Globus pallidus (tissue), 1 donor: ENCODE measurements around the gene TNFAIP2.
A peak's percentile ranks its signal among the peaks of the same experiment; 100 is the strongest.
"Not testable (repeated sequence)": the region's sequence is repeated elsewhere in the genome, so short reads cannot be mapped to it uniquely, and the experiment has no call there.

Experiments used
- DNase-seq: peaks from one replicate; pipeline ENCODE4 v3.0.0-alpha.2; 2015; ENCODE audit warnings: low spot score

Gene TNFAIP2

DNA sequence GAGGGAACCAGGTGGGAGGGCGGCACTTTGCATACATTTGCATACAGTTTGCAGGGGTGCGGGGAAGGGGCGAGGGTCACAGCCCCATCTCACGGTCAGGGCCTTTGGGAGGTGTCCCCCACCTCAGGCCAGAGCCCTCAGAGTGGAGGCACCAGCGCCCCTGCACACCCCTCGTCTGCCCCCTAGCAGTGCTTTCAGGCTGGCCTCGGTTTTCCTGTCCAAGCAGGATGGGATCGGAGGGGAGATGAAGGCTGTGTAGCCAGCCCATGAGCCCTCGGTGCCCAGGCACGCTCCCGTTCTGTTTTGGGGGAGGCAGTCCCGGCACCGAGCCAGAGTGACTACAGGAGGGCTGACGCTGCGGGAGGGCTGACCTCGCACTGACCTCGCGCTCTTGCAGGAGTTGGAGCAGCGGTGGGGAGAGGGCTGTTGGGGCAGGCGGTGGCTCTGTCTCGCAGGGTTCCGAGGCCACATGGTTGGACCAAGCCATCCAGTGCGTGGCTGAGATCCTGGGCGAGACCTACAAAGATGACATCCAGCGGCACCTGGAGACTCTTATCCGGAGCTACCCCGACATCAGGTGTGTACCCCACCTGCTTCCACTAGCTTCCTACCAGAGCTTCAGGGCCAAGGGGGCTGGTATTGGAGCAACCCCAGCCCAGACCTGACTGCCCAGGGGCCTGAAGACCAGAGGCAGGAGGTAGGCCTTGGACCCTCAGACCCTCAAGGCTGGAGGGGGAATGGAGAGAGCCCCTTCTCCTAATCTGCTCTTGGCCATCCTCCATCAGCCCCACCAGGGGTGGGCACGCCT is 15.1 kb upstream of the TNFAIP2 start:
- no peak for DNase-seq

DNA sequence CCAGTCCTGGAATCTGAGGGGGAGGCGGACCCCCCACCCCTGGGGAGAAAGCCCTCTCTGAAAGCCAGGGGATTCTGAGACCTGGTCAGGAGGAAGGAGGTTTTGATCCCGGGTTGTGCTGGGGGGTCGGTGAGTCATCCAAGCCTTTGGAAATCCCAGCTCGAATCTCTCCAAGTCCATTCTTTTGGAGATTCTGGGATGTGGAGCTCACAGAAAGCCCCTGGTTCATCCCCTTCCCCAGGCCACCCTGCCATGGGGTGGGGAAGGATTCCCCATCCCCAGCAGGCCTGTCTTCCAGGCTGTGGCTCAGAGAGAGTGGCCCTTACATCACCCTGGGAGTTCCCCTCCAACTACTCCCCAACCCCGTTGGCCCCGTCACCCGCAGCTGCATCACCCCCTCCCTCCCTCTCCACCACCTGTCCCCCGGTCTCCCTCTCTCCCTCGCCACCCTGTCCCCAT is 14.5 kb upstream of the TNFAIP2 start:
- no peak for DNase-seq

DNA sequence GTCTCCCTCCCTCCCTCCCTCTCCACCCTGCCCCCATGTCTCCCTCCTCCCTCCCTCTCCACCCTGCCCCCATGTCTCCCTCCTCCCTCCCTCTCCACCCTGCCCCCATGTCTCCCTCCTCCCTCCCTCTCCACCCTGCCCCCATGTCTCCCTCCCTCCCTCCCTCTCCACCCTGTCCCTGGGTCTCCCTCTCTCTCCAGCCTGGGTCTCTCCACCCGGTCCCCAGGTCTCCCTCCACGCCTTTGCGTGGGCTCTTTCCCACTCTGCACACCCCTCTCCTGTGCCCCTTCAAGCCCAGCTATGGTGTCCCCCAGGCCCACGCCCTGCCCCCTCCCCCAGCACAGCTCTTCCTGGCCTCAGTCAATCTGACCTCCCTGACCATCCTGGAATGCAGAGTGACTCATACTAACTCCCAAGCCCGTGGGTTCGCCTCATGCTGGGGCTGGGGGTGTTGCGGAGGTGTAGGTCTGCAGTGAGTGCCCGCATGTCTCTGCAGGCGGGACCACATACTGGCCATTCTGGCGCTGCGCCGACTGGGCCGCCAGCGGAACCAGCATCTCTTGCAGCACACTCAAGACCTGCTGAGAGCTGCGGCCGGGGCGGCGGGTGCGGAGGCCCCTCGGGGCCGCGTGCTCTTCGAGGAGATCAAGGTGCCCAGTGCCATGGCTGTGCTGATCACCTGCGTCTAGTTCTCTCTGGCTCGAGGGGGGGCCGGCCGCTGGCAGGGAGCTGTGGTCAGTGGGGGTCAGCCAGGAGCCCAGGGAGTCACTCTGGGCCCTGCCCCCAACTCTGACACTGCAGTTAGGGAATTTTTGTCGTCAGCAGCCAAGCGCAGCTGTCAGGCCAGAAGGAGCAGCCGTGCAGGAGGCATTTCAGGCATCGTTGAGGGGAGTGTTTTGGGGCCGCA is 13.5 kb upstream of the TNFAIP2 start:
- no peak for DNase-seq

DNA sequence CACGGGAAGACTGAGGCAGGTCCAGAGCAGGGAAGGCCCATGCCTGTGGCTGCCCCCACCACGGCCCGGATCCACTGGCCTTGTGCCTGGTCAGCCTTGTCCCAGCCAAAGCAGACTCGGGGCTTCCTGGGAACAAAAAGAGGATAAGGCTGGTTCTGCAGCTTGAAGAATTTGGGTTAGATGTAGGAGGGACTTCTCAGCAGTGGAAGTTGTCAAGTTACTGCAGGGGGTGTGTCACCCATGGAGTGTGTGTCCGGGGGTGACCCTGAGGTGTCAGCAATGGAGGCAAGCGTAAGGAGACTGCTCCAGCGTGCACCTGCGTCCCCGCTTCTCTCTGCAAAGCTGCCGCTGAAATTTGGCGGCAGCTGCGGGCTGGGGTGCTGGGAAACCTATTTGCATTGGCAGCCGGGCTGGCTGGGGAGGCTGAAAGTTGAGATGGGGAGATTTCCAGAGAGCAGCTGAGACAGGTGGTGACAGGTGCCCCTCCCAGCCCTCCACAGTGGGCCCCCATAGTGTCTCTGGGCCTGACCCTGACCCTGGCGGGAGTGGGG is 12.5 kb upstream of the TNFAIP2 start:
- DNase-seq: no peak

DNA sequence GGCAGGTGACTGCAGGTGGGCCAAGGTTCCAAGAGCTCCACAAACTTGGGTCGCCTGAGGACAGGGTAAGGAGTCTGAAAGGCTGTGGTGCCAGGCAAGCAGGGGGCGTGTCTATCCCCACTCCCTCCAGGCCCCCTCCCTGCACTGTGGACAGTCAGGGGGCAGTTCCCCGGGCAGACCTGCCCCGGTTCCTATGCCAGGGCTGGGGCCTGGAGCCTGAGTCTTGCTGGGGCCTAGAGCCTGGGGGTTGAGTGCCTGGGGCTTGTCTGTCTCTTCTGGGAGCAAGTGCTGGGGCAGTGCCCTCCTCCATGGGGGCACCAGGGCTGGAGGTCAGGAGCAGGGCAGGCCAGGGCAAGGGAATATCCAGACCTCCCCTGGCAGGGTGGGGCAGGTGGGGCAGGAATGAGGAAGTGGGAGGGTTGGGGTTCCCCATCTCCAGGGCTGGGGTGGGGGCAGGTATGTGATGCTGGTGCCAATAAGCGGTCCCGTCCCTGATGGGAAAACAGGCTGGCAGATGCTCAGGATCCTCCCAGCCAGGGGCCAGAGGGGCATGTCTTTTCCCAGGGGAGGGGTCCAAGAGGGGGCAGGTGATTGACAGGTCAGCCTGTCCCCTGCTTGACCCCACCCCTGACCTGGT is 11.9 kb upstream of the TNFAIP2 start:
- no peak for DNase-seq

DNA sequence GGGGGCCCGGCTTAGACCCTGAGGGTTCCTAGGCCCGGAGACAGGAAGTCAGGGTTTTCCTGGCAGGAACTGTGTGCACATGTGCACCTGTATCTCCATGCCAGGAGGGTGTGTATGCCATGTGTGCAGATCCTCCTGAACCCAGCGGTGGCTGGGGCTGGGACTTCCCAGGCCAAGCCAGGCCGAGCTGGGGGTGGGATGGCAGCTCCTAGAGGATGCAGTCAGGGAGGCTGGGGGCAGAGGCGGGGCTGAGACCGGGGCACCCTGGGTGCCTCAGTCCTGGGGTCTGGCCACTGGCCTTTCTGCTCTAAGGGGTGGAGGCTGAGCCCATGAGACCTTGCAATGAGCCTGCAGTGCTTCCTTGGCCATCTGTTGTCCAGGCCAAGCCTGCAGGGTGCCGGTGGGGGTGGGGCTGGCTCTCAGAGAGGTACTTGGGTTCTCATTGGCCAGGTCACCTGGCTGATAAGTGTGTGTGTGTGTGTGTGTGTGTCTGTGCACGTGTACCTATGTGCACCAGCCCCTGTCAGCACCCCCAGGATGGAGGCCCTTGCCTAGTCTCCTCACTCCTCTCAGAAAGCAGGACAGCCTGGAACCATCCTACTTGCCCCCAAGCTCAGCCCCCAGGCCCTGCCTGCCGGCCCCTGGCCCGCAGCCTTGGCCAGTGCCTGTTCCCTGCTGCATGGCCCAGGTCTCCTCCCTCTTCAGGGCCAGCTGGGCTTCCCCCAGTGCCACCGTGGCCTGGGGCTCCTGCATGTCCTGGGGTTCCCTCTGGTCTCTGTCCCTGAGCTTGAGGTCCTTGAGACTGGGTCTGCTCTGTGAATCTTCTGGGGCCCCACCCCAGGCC is 10.6 kb upstream of the TNFAIP2 start:
- no peak for DNase-seq

DNA sequence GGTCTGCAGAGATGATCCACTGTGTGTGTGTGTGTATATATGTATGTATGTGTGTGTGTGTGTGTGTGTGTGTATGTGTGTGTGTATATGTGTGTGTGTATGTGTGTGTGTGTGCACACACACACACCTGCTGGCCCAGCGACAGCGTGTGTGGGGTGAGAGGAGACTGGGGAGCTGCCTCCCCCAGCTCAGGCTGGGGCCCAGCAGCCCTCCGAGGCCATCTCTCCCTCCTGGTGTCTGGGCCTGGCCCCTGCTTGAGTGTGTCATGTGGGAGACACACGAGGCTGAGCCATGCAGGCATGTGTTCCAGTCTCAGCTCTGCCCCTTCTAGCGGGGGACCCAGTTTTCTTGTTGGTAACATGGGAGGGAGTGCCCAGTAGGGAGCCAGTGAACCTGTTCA is 10.0 kb upstream of the TNFAIP2 start:
- no peak for DNase-seq

DNA sequence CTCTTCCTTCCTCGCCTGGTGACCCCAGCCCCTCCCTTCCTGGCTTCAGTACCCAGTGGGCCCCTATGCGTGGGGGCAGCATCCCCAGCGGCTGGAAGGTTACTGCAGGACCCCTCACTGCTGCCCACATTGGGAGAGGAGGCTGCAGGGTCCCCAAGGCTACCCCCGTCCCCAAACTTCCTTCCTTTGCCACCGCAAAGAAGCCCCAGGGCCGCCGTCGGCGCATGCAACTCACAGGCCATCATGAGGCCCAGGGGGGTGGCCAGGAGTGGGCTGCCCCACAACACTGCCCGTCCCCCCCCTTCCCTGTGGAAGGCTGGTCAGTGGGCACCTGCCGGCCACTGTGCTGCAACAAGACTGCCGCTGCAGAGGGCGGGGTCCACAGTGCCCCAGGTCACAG is 9.5 kb upstream of the TNFAIP2 start:
- no peak for DNase-seq

DNA sequence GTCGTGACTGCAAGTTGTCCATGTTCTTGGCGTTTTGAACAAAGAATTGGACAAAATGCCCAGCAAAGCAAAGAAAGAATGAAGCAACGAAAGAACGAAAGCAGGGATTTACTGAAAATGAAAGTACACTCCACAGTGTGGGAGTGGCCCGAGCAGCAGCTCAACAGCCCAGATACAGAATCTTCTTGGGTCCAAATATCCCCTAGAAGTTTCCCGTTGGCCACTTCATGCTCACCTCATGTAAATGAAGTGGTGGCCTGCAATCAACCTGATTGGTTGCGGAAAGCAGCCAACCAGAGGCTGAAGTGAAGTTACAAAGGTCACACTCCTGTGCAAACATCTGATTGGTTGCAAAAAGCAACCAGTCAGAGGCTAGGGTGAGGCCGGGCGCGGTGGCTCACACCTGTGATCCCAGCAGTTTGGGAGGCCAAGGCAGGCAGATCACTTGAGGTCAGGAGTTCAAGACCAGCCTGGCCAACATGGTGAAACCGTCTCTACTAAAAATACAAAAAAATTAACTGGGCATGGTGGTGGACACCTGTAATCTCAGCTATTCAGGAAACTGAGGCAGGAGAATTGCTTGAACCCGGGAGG is 8.1 kb upstream of the TNFAIP2 start:
- not testable (repeated sequence) for DNase-seq

DNA sequence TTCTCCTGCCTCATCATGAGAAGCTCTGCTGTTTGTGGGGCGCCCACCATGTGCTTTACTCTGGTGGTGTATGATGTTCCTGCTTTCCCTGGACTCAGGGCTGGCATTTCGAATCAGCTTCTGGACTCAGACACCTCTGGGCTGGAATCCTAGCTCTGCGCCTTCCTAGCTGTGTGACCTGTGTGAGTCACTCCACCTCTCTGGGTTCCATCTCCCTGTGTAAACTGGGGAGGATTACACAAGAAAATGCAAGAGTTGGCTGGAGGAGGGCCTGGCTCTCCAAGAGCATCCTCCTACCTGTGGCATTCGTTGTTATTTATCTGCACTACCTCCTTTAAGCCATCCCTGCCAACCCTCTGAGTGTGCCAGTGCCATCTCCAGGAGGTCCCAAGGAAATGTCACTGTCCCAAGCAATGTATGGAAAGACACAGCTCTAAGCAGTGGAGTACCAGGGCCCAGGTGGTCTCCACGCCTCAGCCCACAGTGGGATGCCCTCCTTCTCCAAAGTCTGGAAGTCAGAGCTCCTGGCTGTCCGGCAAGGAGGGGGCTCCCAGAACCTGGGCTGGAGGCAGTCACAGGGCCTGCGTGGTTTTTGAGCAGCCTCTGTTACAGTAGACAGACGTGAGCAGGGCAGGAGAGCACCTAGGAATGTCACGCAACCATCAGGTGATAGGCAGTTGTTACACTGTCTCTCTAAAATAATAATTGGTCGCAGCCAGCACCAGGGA is 7.3 kb upstream of the TNFAIP2 start:
- DNase-seq: no peak

DNA sequence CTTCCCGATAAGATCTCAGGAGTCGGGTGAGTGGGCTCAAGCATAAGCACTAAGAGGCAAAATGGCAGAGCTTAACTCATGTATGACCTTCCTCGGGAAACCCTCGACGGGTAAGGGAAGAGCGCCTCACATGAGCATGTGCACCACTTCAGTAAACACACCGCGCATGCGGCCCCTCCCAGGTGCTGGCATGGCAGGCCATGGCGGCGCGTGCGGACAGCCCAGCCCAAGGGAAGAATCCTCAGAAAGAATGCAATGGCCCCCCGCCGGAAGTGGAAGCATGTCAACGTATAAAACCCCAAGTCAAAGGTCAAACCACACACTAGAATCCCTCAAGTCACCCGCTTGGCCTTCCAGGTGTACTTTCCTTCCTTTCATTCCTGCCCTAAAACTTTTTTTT is 6.6 kb upstream of the TNFAIP2 start:
- no peak for DNase-seq

DNA sequence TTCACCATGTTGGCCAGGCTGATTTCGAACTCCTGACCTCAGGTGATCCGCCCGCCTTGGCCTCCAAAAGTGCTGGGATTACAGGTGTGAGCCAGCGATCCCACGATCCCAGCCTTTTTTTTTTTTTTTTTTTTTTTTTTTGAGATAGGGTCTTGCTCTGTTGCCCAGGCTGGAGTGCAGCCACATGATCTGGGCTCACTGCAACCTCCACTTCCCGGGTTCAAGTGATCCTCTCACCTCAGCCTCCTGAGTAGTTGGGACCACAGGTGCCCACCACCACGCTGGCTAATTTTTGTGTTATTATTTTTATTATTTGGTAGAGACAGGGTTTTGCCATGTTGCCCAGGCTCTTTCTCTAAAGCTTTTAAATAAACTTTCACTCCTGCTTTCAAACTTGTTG is 5.8 kb upstream of the TNFAIP2 start:
- DNase-seq: not testable (repeated sequence)

DNA sequence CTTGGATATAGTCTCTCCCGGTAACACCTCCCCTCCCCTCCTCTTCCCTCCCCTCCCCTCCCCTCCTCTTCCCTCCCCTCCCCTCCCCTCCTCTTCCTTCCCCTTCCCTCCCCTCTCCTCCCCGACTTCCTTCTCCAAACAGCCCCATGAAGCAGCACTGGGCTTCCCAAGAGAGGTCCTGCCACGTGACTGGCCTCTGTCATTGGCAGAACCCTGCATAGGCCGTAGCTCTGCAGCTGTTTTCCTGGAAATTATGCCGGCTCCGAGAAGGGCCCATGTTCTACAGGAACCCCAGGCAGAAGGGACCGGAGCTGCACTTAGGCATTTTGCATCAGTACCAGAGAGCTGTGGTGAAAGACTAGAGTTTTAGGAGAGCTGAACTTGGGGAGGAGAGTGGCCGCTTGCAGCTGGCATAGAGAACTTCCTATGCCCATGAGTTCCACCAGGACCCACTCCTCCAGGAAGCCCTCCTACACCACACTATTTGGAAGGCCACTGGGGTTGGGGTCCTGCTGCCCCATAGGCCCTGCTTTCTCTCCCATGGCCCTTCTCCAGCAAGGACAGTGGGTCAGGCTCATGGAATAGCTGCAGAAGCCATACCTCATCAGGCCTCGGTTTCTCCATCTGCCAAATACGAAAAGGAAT is 5.1 kb upstream of the TNFAIP2 start:
- DNase-seq: peak; percentile 64

DNA sequence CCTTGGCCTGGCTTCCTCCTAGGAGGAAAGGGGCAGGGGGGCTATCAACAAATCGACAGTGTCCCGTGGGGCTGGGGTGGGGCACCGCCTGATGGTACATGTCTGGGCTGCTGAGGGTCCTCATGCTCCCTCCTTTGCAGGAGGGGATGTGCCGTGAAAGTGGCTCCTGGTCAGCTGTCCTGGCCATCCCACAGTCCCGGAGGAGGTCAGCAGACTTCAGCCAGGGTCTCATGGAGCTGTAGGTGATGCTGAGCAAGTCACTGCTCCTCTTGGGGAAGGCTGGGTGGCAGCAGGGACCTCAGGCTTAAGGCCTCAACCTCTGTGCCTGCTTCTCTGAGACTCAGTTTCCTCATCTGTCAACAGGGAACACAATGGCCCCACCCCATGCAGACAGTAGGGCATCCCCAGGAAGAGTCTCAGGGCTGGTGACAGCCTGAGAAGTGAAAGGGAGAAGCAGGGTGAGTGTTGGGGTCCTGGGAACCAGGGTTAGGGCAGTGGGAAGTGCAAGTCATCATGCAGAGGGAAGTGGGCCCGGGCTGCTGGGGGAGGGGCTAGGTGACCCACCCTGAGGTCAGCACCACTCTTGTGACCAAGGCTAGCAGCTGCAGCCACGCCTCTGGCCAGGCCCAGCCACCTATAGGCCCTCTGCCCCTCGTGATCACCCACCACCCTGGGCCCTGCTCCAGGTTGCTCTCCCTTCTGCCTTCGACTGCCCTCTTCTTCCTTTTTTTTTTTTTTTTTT is 4.4 kb upstream of the TNFAIP2 start:
- peak; percentile 51 for DNase-seq

DNA sequence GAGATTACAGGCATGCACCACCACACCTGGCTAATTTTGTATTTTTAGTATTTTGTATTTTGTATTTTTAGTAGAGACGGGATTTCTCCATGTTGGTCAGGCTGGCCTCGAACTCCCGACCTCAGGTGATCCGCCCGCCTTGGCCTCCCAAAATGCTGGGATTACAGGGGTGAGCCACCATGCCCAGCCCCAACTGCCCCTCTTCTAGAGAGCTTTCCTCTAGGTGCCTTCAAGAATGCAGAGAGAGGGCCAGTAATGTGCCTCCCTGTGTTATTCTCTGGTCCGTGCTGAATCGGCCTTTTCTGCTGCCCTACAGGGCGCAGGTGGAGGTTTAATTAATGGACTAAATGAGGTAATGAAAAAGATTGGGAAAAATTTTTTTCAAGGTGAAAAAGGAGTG is 3.7 kb upstream of the TNFAIP2 start:
- DNase-seq: not testable (repeated sequence)

DNA sequence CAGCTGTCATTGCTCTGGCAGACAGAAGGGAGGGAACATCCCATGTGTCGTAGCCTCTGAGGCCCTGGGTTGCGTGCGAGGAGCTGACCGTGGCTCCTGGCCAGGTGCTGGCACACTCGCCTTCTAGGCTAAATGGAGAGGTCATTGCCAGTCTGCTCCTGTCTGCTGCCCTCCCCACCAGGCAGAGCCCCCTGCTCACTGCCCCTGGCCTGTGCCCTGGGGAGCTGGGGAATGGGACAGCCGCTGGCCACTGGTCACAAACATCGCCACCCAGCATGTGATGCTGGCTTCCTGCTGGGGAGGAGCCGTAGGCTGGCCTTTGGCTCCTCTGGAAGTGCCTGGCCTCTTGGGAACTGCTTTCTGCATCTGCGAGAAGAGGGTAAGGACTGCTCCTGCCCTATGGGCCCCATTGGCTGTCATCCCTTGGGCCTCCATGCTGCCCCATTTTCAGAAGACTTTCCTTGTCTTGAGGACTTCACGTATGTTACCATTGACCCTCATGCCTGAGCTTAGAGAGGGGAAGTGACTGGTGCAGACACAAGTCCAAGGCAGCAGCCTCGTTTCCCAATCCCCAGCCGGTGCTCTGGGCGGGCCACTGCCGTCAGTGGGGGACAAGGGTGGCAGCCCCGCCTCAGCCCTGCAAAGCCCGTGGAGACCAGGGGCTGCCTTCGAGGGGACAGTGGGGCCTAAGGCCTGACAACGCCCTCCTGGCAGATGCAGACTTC is 2.0 kb upstream of the TNFAIP2 start:
- peak; percentile 35 for DNase-seq

DNA sequence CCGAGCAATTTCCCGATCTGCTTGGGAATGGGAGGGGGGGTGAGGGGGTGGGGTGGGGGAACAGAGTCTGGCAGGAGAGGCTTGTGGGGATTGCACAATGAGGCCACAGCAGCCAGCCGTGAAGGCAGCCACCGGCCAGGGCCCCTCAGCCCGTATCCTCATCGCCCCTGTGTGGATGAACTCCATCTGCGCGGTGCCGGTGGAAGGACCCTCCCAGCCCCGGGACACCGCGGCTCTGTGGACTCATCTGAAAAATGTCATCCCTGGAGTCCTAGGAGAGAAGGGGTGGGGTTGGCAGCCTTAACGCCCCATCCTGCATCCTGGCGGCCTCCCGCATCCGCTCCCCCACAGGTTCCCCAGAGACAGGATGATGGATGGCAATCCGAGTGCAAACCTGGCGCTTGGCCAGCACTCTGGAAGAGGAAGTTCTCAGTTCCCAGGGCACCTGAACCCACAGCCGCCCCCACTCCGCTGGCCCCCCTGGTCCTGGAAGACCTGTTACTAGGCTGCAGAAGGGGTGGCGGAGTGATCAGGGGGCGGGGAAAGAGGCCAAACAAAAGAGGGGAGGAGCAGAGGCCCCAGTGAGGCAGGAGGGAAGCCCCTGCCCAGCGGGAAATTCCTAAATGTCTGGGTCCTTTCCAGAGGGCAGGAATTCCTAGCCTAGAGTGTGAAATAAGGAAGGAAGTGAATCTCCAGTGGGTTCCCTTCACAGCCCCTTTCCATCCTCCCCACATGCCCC is 1.2 kb upstream of the TNFAIP2 start:
- DNase-seq: peak; percentile 16

DNA sequence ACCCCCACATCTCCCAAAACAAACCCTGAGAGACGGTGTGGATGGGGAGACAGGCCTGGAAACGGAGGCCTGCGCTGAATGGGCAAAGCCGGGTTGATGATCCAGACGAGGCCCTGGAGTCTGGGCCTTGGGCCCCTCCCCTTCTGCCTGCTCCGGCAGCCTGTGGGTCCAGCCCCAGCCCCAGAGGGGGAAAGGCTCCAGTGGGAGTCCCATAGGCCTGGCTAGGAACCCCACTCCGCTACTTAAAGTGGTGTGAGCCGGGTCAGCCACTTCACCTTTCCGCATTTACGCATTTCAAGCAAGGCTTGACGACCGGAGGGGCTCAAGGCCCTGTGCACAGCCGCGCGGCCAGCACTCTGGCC is 695 bp upstream of the TNFAIP2 start:
- no peak for DNase-seq
